Measurements from ENCODE around the gene AOAH. TPM values are rescaled to one million over a fixed set of nuclear protein-coding genes. Genes with fewer than 3 reads are reported as not detected.

The AOAH gene
- total and polyA plus RNA-seq, 2 donors (not counting 3 experiments of a cell fraction or from before 2014, with no cell fraction given), result not detected

- FAIRE-seq (no peak), DNase-seq (ENCODE audit: low read depth, low spot score) (no peak)
- no peaks in the 10 kb centered on the region for H3K9me3 ChIP-seq (replicated peaks; ENCODE audit: control insufficient read depth, insufficient read depth, low read length)
- no peak overlapping the region for H3K27ac ChIP-seq (ENCODE audit: insufficient read depth, low read depth, low read length)
- no peaks in the 10 kb centered on the region for H3K79me2 ChIP-seq (ENCODE audit: control insufficient read depth, insufficient read depth, low read length)
- intact Hi-C loops (cut with micrococcal nuclease) (no loop called here), dilution Hi-C loops (cut with MboI; ENCODE audit: extremely low pct_ligation_motif_present, low sequenced_read_pairs) (no loop called here)
- H3K9me1 ChIP-seq (replicated peaks; ENCODE audit: control insufficient read depth, extremely low read depth, insufficient read depth, low read length), result no peaks in the 10 kb centered on the region
- no peaks in the 10 kb centered on the region for H3K27me3 ChIP-seq (ENCODE audit: control insufficient read depth in 2 of 2, insufficient read depth in 2 of 2, low read length in 2 of 2)
- H3K9ac ChIP-seq (replicated peaks; ENCODE audit: extremely low read depth, insufficient read depth, low read length), result no peak overlapping the region
- no peak overlapping the region for H2AFZ ChIP-seq (ENCODE audit: low read depth, low read length)
- no peak overlapping the region for H3K4me2 ChIP-seq (ENCODE audit: insufficient read depth, low read length)
- no peak for TF ChIP-seq POLR2A (IDR thresholded peaks at IDR 0.05; ENCODE audit: low read depth, low read length)
- TF ChIP-seq CTCF (IDR thresholded peaks at IDR 0.05; ENCODE audit: extremely low read depth in 1 of 2, insufficient read depth in 1 of 2, low read depth in 1 of 2, low read length in 2 of 2), result no peak
- TF ChIP-seq GATA2 (IDR thresholded peaks at IDR 0.05; ENCODE audit: insufficient read depth, insufficient read length, low read depth, low read length), result no peak
- TF ChIP-seq JUN (IDR thresholded peaks at IDR 0.05; ENCODE audit: borderline replicate concordance, insufficient read depth, insufficient read length, low read depth), result no peak
- TF ChIP-seq FOS (IDR thresholded peaks at IDR 0.05; ENCODE audit: borderline replicate concordance, insufficient read depth, low read length), result no peak
- TF ChIP-seq, protein P1, sequence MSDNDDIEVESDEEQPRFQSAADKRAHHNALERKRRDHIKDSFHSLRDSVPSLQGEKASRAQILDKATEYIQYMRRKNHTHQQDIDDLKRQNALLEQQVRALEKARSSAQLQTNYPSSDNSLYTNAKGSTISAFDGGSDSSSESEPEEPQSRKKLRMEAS (IDR thresholded peaks at IDR 0.05; ENCODE audit: insufficient read depth, insufficient read length), result no peak
- no peak overlapping the region for H3K4me3 ChIP-seq (replicated peaks in 1 of 3; ENCODE audit: insufficient read depth in 1 of 3, low read depth in 1 of 3, low read length in 3 of 3)
- ChIA-PET CTCF (interaction anchor here (1.0 kb wide), 1 partner anchor 21 kb away, joined by 3 read pairs; no protein-coding TSS in a partner anchor), POLR2A (no interaction called here)
- H3K36me3 ChIP-seq (ENCODE audit: control insufficient read depth in 2 of 2, extremely low read depth in 1 of 2, insufficient read depth in 2 of 2, low read length in 2 of 2), result no peaks in the 10 kb centered on the region
- BruUV-seq (replicated peaks), result no TSS peak
- no peaks in the 10 kb centered on the region for H4K20me1 ChIP-seq (replicated peaks; ENCODE audit: control insufficient read depth, extremely low read depth, insufficient read depth, low read length)
- H3K4me1 ChIP-seq (ENCODE audit: control insufficient read depth, extremely low read depth, insufficient read depth, low read length), result no peaks in the 10 kb centered on the region
Observed at GRCh38 chr7:36583318-36583717, 141.0 kb downstream of the AOAH start.

DNA sequence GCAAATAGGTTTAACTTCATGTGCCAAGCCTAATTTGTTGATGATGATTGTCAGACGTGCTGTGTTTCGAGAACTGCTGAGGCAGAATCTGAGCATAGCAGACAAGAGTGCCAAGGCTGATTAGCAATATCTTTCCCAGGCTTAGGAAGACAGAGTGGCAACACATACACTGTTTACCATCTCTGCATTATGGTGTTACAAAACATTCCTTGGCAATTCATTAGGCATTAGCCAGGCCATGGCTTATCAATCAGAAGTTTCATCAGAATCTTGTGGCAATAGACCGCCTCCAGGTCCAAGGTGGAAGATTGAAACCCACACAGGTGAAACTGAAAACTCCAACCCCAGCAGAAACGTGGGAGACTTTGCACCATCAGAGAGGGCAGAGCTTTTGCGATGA lies 148.5 kb downstream of the AOAH start:
- H3K9me3 ChIP-seq (replicated peaks; ENCODE audit: control insufficient read depth, insufficient read depth, low read length), result no peaks in the 10 kb centered on the region
- no peaks in the 10 kb centered on the region for H3K36me3 ChIP-seq (ENCODE audit: control insufficient read depth in 2 of 2, extremely low read depth in 1 of 2, insufficient read depth in 2 of 2, low read length in 2 of 2)
- H3K4me2 ChIP-seq (ENCODE audit: insufficient read depth, low read length), result no peak overlapping the region
- H3K9me1 ChIP-seq (replicated peaks; ENCODE audit: control insufficient read depth, extremely low read depth, insufficient read depth, low read length), result no peaks in the 10 kb centered on the region
- dilution Hi-C loops (cut with MboI; ENCODE audit: extremely low pct_ligation_motif_present, low sequenced_read_pairs), result no loop called here
- no peaks in the 10 kb centered on the region for H3K27me3 ChIP-seq (ENCODE audit: control insufficient read depth in 2 of 2, insufficient read depth in 2 of 2, low read length in 2 of 2)
- intact Hi-C loops (cut with micrococcal nuclease), result no loop called here
- no peaks in the 10 kb centered on the region for H3K79me2 ChIP-seq (ENCODE audit: control insufficient read depth, insufficient read depth, low read length)
- no peak overlapping the region for H2AFZ ChIP-seq (ENCODE audit: low read depth, low read length)
- H4K20me1 ChIP-seq (replicated peaks; ENCODE audit: control insufficient read depth, extremely low read depth, insufficient read depth, low read length), result no peaks in the 10 kb centered on the region
- no peak overlapping the region for H3K27ac ChIP-seq (ENCODE audit: insufficient read depth, low read depth, low read length)
- DNase-seq (ENCODE audit: low read depth, low spot score) (no peak), FAIRE-seq (no peak)
- no peak overlapping the region for H3K9ac ChIP-seq (replicated peaks; ENCODE audit: extremely low read depth, insufficient read depth, low read length)
- POLR2A ChIA-PET, result no interaction called here
- CTCF ChIA-PET, result no interaction called here
- BruUV-seq (replicated peaks), result no TSS peak
- H3K4me1 ChIP-seq (ENCODE audit: control insufficient read depth, extremely low read depth, insufficient read depth, low read length), result no peaks in the 10 kb centered on the region
- TF ChIP-seq FOS (IDR thresholded peaks at IDR 0.05; ENCODE audit: borderline replicate concordance, insufficient read depth, low read length) (no peak), EZH2 (IDR thresholded peaks at IDR 0.05; ENCODE audit: borderline replicate concordance, low read depth, low read length, severe bottlenecking) (no peak), MYC (IDR thresholded peaks at IDR 0.05; ENCODE audit: low read depth, low read length) (no peak), POLR2A (IDR thresholded peaks at IDR 0.05; ENCODE audit: low read depth, low read length) (no peak), GATA2 (IDR thresholded peaks at IDR 0.05; ENCODE audit: insufficient read depth, insufficient read length, low read depth, low read length) (no peak), CTCF (IDR thresholded peaks at IDR 0.05; ENCODE audit: extremely low read depth in 1 of 2, insufficient read depth in 1 of 2, low read depth in 1 of 2, low read length in 2 of 2) (no peak), POLR2AphosphoS5 (IDR thresholded peaks at IDR 0.05; ENCODE audit: insufficient read depth, low read depth, low read length) (no peak), JUN (IDR thresholded peaks at IDR 0.05; ENCODE audit: borderline replicate concordance, insufficient read depth, insufficient read length, low read depth) (no peak)
- TF ChIP-seq, protein P1 (IDR thresholded peaks at IDR 0.05; ENCODE audit: insufficient read depth, insufficient read length), result no peak
- no peak overlapping the region for H3K4me3 ChIP-seq (replicated peaks in 1 of 3; ENCODE audit: insufficient read depth in 1 of 3, low read depth in 1 of 3, low read length in 3 of 3)

All from endothelial cell of umbilical vein (primary cell).